Gastrocnemius medialis (tissue), 4 donors: ENCODE measurements around the gene NTRK3.

ENCODE experiments used
- CTCF ChIP-seq, 5 experiments: fragments of 450-650 bp in 3 of 5; fragments of 200-600 bp in 2 of 5; sonication (generic) in 2 of 5; IDR thresholded peaks in 4 of 5; conservative IDR thresholded peaks in 1 of 5; 1 replicate in 4 of 5; 2 replicates in 1 of 5; pipeline ENCODE4 v1.5.1; 2016 to 2019; ENCODE audit warnings: antibody characterized with exemption in 5 of 5, mild to moderate bottlenecking in 3 of 5, moderate library complexity in 3 of 5
- POLR2A ChIP-seq, 2 donors: fragments of 450-650 bp; IDR thresholded peaks; one replicate each; pipeline ENCODE4 v1.6.1; 2017; ENCODE audit warnings: antibody characterized with exemption in 2 of 2, mild to moderate bottlenecking in 2 of 2, moderate library complexity in 2 of 2

- TF ChIP-seq CTCF (IDR thresholded peaks at IDR 0.05 in 4 of 5, conservative IDR thresholded peaks at IDR 0.05 in 1 of 5) = no peak
- no peak for TF ChIP-seq POLR2A (IDR thresholded peaks at IDR 0.05)
These were observed 24.5 kb downstream of the NTRK3 start for GRCh38 chr15:88231909-88232644.
